ENCODE data around the gene ERC1. TPM values are rescaled to one million over a fixed set of nuclear protein-coding genes. Genes with fewer than 3 reads are reported as not detected.

ERC1 gene
- total and polyA plus RNA-seq, 2 experiments from 2014 or later, result 18.4 to 29.7 TPM

DNA sequence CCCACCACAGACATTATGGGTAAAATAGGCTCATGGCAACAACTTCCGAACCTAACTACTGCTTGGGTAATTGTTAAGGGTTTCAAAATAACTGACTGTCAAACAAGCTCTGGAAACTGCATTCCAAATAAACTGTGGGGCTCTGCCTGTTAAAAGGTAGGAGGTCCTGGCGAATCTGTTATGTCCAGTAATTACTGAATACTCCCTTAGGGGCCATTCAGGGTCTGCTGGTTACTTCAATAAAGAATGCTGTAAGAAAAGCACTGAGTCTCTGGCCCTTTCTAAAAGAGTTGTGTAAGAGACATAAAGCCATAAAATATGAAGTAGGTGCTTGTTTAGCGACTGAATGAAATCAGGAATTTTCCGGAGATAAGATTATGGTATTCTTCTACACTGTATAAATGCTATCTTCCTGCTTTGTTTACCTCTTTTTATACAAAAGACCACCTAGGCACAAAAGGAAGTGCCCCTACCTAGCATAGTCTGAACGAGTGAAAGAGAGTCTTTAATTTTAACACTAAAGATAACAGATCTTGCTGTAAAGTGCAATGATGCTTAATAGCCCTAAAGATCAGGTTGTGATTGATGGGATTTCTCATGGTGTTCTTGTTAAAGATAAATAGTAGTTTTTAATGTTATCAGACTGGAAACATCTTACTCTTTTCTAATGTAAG lies 475.6 kb downstream of the ERC1 start:
- no peaks in the 10 kb centered on the region for H3K36me3 ChIP-seq (replicated peaks; ENCODE audit: insufficient read depth, low read depth)
- H2AFZ ChIP-seq, result no peak overlapping the region
- H4K20me1 ChIP-seq (ENCODE audit: insufficient read depth, poor library complexity, severe bottlenecking), result no peaks in the 10 kb centered on the region
- H3K9me2 ChIP-seq (replicated peaks; ENCODE audit: insufficient read depth), result no peaks in the 10 kb centered on the region
- no peak for DNase-seq (ENCODE audit: low spot score)
- no peaks in the 10 kb centered on the region for H3K9me3 ChIP-seq (ENCODE audit: low read depth)
- H3K4me1 ChIP-seq (ENCODE audit: insufficient read depth), result peaks cover 9% of the 10 kb centered on the region
- H3K4me3 ChIP-seq, result no peak overlapping the region
- TF ChIP-seq EZH2 (IDR thresholded peaks at IDR 0.05; ENCODE audit: borderline replicate concordance) (no peak), EZH2phosphoT487 (IDR thresholded peaks at IDR 0.05; ENCODE audit: low read depth, severe bottlenecking, unreplicated experiment) (no peak)
- TF ChIP-seq, protein P1, sequence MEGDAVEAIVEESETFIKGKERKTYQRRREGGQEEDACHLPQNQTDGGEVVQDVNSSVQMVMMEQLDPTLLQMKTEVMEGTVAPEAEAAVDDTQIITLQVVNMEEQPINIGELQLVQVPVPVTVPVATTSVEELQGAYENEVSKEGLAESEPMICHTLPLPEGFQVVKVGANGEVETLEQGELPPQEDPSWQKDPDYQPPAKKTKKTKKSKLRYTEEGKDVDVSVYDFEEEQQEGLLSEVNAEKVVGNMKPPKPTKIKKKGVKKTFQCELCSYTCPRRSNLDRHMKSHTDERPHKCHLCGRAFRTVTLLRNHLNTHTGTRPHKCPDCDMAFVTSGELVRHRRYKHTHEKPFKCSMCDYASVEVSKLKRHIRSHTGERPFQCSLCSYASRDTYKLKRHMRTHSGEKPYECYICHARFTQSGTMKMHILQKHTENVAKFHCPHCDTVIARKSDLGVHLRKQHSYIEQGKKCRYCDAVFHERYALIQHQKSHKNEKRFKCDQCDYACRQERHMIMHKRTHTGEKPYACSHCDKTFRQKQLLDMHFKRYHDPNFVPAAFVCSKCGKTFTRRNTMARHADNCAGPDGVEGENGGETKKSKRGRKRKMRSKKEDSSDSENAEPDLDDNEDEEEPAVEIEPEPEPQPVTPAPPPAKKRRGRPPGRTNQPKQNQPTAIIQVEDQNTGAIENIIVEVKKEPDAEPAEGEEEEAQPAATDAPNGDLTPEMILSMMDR (IDR thresholded peaks at IDR 0.05; ENCODE audit: poor library complexity), result no peak
- H3K27ac ChIP-seq, result no peak overlapping the region
- 42% methylated on average over 5 of the region's 5 CpGs for WGBS (ENCODE audit: low lambda C conversion rate, missing lambda C conversion rate)
- H3K27me3 ChIP-seq, result no peaks in the 10 kb centered on the region
- no peaks in the 10 kb centered on the region for H3K79me2 ChIP-seq
- H3K4me2 ChIP-seq, result no peak overlapping the region

DNA sequence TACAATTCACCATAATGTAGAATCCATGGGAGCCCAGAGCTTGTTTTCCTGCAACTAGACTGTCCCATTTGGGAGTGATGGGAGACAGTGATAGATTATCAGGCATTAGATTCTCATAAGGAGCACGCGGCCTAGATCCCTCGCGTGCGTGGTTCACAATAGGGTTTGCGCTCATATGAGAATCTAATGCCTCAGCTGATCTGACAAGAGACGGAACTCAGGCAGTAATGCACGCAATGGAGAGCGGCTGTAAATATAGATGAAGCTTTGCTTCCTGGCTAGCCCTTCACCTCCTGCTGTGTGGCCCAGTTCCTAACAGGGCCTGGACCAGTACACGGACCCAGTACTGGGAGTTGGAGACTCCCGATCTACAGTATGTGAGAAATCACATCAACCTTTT lies 476.7 kb downstream of the ERC1 start:
- no peak overlapping the region for H3K4me2 ChIP-seq
- H3K9me2 ChIP-seq (replicated peaks; ENCODE audit: insufficient read depth), result no peaks in the 10 kb centered on the region
- no peak for DNase-seq (ENCODE audit: low spot score)
- no peak overlapping the region for H3K4me3 ChIP-seq
- H2AFZ ChIP-seq, result no peak overlapping the region
- H3K36me3 ChIP-seq (replicated peaks; ENCODE audit: insufficient read depth, low read depth), result no peaks in the 10 kb centered on the region
- H3K9me3 ChIP-seq (ENCODE audit: low read depth), result no peaks in the 10 kb centered on the region
- no peaks in the 10 kb centered on the region for H4K20me1 ChIP-seq (ENCODE audit: insufficient read depth, poor library complexity, severe bottlenecking)
- H3K27ac ChIP-seq, result no peak overlapping the region
- TF ChIP-seq, protein P1 (IDR thresholded peaks at IDR 0.05; ENCODE audit: poor library complexity), result no peak
- no peak for TF ChIP-seq EZH2phosphoT487 (IDR thresholded peaks at IDR 0.05; ENCODE audit: low read depth, severe bottlenecking, unreplicated experiment)
- no peak for TF ChIP-seq EZH2 (IDR thresholded peaks at IDR 0.05; ENCODE audit: borderline replicate concordance)
- WGBS (ENCODE audit: low lambda C conversion rate, missing lambda C conversion rate), result 91% methylated on average over 11 of the region's 11 CpGs
- no peaks in the 10 kb centered on the region for H3K79me2 ChIP-seq
- no peaks in the 10 kb centered on the region for H3K27me3 ChIP-seq
- H3K4me1 ChIP-seq (ENCODE audit: insufficient read depth), result peaks cover 11% of the 10 kb centered on the region

DNA sequence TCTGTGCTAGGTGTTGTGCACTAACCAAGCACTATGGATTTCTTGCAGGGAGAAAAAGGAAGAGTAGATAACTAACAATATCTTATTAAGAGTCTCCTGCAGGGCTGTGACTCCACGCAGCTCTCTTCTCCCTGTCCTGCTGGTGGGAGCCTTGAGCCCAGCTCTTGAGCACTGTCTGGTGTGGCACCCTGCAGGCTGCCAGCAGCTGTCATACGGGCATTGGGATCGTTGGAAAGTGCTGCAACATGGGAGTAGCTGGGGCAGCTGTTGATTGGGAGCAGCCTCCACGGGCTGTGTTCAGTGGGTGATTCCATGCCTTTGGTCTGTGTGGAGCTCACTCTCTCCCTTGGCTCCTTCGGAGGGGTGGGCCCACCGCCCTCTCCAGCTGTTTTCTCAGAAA lies 478.0 kb downstream of the ERC1 start:
- TF ChIP-seq EZH2 (IDR thresholded peaks at IDR 0.05; ENCODE audit: borderline replicate concordance) (no peak), EZH2phosphoT487 (IDR thresholded peaks at IDR 0.05; ENCODE audit: low read depth, severe bottlenecking, unreplicated experiment) (no peak)
- TF ChIP-seq, protein P1 (IDR thresholded peaks at IDR 0.05; ENCODE audit: poor library complexity), result no peak
- no peak overlapping the region for H3K27ac ChIP-seq
- WGBS (ENCODE audit: low lambda C conversion rate, missing lambda C conversion rate), result 88% methylated on average over 6 of the region's 6 CpGs

More for the DNA sequence above, 478.0 kb downstream of the ERC1 start:
- Histone ChIP-seq H3K4me1 (ENCODE audit: insufficient read depth) (peaks cover 24% of the 10 kb centered on the region), H3K4me2 (no peak overlapping the region), H3K4me3 (no peak overlapping the region), H2AFZ (no peak overlapping the region), H3K9me3 (ENCODE audit: low read depth) (no peaks in the 10 kb centered on the region), H3K9me2 (replicated peaks; ENCODE audit: insufficient read depth) (no peaks in the 10 kb centered on the region), H4K20me1 (ENCODE audit: insufficient read depth, poor library complexity, severe bottlenecking) (no peaks in the 10 kb centered on the region), H3K79me2 (no peaks in the 10 kb centered on the region), H3K27me3 (no peaks in the 10 kb centered on the region), H3K36me3 (replicated peaks; ENCODE audit: insufficient read depth, low read depth) (no peaks in the 10 kb centered on the region)
- DNase-seq (ENCODE audit: low spot score), result no peak

Measured in hepatocyte (in vitro differentiated cells).